ENCODE measurements around the gene ANXA2.
"Not testable (repeated sequence)": the region's sequence is repeated elsewhere in the genome, so short reads cannot be mapped to it uniquely, and the experiment has no call there.

The ANXA2 gene

GRCh38 chr15:60339236-60339635 lies 58.5 kb downstream of the ANXA2 start:
- TF ChIP-seq, protein P1, sequence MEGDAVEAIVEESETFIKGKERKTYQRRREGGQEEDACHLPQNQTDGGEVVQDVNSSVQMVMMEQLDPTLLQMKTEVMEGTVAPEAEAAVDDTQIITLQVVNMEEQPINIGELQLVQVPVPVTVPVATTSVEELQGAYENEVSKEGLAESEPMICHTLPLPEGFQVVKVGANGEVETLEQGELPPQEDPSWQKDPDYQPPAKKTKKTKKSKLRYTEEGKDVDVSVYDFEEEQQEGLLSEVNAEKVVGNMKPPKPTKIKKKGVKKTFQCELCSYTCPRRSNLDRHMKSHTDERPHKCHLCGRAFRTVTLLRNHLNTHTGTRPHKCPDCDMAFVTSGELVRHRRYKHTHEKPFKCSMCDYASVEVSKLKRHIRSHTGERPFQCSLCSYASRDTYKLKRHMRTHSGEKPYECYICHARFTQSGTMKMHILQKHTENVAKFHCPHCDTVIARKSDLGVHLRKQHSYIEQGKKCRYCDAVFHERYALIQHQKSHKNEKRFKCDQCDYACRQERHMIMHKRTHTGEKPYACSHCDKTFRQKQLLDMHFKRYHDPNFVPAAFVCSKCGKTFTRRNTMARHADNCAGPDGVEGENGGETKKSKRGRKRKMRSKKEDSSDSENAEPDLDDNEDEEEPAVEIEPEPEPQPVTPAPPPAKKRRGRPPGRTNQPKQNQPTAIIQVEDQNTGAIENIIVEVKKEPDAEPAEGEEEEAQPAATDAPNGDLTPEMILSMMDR (IDR thresholded peaks at IDR 0.05), result no peak
- Histone ChIP-seq H3K36me3 (no peaks in the 10 kb centered on the region), H3K27ac (no peak overlapping the region), H3K4me3 (no peak overlapping the region), H3K27me3 (no peaks in the 10 kb centered on the region), H3K4me1 (peaks cover 0 to 13% (median 11%) of the 10 kb centered on the region in 4 donors), H3K9me3 (no peaks in the 10 kb centered on the region)
- no peak for DNase-seq
- intact Hi-C loops (cut with DNase I; ENCODE audit: low total_unique reads), result no loop called here

DNA sequence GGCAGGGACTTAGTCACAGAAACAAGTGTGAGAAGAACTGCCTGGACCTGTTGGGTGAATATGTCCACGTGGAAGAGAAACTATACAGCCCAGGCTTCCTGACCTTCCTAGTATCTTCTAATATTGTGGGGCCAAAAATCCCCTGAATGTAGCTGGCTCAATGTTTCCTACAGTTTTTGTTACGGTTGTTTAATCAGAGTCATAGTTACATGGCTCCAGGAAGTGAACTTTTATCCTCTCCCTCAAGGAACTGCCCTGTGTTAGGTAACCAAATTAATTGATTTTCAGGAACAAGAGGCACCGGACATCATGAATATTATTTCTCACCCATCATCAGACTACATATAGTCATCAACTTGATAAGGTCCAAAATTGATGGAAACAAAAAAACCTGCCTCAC lies 59.0 kb downstream of the ANXA2 start:
- Histone ChIP-seq H3K4me3 (no peak overlapping the region), H3K36me3 (no peaks in the 10 kb centered on the region), H3K27ac (no peak overlapping the region), H3K9me3 (no peaks in the 10 kb centered on the region), H3K27me3 (no peaks in the 10 kb centered on the region), H3K4me1 (peaks cover 0 to 9% (median 7%) of the 10 kb centered on the region in 4 donors)
- intact Hi-C loops (cut with DNase I; ENCODE audit: low total_unique reads), result no loop called here
- DNase-seq, result no peak
- TF ChIP-seq, protein P1 (IDR thresholded peaks at IDR 0.05), result no peak

GRCh38 chr15:60337076-60337475 lies 60.7 kb downstream of the ANXA2 start:
- no peak overlapping the region for H3K4me3 ChIP-seq
- no peaks in the 10 kb centered on the region for H3K36me3 ChIP-seq
- intact Hi-C loops (cut with DNase I; ENCODE audit: low total_unique reads), result no loop called here
- H3K4me1 ChIP-seq, result no peaks in the 10 kb centered on the region
- no peak overlapping the region for H3K27ac ChIP-seq
- H3K9me3 ChIP-seq, result no peaks in the 10 kb centered on the region
- H3K27me3 ChIP-seq, result no peaks in the 10 kb centered on the region
- TF ChIP-seq, protein P1 (IDR thresholded peaks at IDR 0.05), result no peak
- no peak for DNase-seq

GRCh38 chr15:60335296-60335695 lies 62.5 kb downstream of the ANXA2 start:
- H3K4me1 ChIP-seq; H3K4me3 ChIP-seq; H3K36me3 ChIP-seq; intact Hi-C loops (cut with DNase I; ENCODE audit: low total_unique reads); H3K9me3 ChIP-seq; DNase-seq; H3K27ac ChIP-seq; H3K27me3 ChIP-seq: not testable (repeated sequence)

- Histone ChIP-seq H3K9me3 (no peaks in the 10 kb centered on the region), H3K36me3 (no peaks in the 10 kb centered on the region), H3K4me1 (peaks cover 0 to 3% (median 0%) of the 10 kb centered on the region in 4 donors), H3K27me3 (peaks cover 0 to 3% of the 10 kb centered on the region in 2 donors), H3K27ac (no peak overlapping the region), H3K4me3 (no peak overlapping the region)
- TF ChIP-seq, protein P1 (IDR thresholded peaks at IDR 0.05), result peak; percentile 54 to 57
- DNase-seq, result no peak
- intact Hi-C loops (cut with DNase I; ENCODE audit: low total_unique reads), result no loop called here
Measured at GRCh38 chr15:60328852-60329443, 68.8 kb downstream of the ANXA2 start.

GRCh38 chr15:60326824-60327654 lies 70.7 kb downstream of the ANXA2 start:
- no peak overlapping the region for H3K27ac ChIP-seq
- intact Hi-C loops (cut with DNase I; ENCODE audit: low total_unique reads), result no loop called here
- no peaks in the 10 kb centered on the region for H3K36me3 ChIP-seq
- H3K4me3 ChIP-seq, result no peak overlapping the region
- H3K4me1 ChIP-seq, result peaks cover 0 to 3% (median 0%) of the 10 kb centered on the region in 4 donors
- no peaks in the 10 kb centered on the region for H3K9me3 ChIP-seq
- TF ChIP-seq, protein P1 (IDR thresholded peaks at IDR 0.05), result peak; percentile 49 to 54
- DNase-seq, result no peak
- H3K27me3 ChIP-seq, result peaks cover 0 to 3% of the 10 kb centered on the region in 2 donors
